H1 (cell line): ENCODE measurements around the gene C22orf39. TPM values are rescaled to one million over a fixed set of nuclear protein-coding genes. Genes with fewer than 3 reads are reported as not detected.

ENCODE experiments used
- CTCF ChIA-PET: fragments of 300-600 bp; sonication (Branson Sonifier 250); formaldehyde crosslinking; loops from one replicate; lab custom pipeline; 2021; ENCODE audit not compliant: partially characterized antibody; lab: Charles Lee
- POLR2A ChIA-PET: fragments of 300-600 bp; sonication (Branson Sonifier 250); formaldehyde crosslinking; loops from one replicate; lab custom pipeline; 2021; ENCODE audit warnings: inconsistent platforms; ENCODE audit not compliant: partially characterized antibody; lab: Charles Lee
- DNase-seq, 2 experiments: peaks; one replicate each; pipeline versions ENCODE4 v3.0.0 to v3.0.0-alpha.2; 2010 to 2022; ENCODE audit warnings: low spot score in 2 of 2, low read depth in 1 of 2, mixed read lengths in 1 of 2
- FAIRE-seq: peaks from 2 replicates; lab custom pipeline; 2011; peaks lifted over from hg19 to GRCh38; lab: Jason Lieb, UNC
- H2AFZ ChIP-seq: 2 replicates; pipeline ENCODE4 v1.8.1; 2012; ENCODE audit warnings: low read length, inconsistent platforms
- H2AK5ac ChIP-seq: 2 replicates; pipeline ENCODE4 v1.6.1; 2013; ENCODE audit warnings: low read depth, low read length
- H2BK120ac ChIP-seq: replicated peaks from 2 replicates; pipeline ENCODE3; 2013; ENCODE audit warnings: low read depth, low read length, inconsistent platforms
- H2BK12ac ChIP-seq: 2 replicates; pipeline ENCODE4 v1.6.1; 2013; ENCODE audit warnings: low read depth, low read length
- H2BK15ac ChIP-seq: 2 replicates; pipeline ENCODE4 v1.6.1; 2013; ENCODE audit warnings: low read length
- H2BK20ac ChIP-seq: 2 replicates; pipeline ENCODE4 v1.6.1; 2013; ENCODE audit warnings: low read length
- H2BK5ac ChIP-seq: 2 replicates; pipeline ENCODE4 v1.6.1; 2013; ENCODE audit warnings: low read depth, low read length
- H3K14ac ChIP-seq: 2 replicates; pipeline ENCODE4 v1.6.1; 2013; ENCODE audit warnings: inconsistent platforms; ENCODE audit not compliant: insufficient read length
- H3K18ac ChIP-seq: 2 replicates; pipeline ENCODE4 v1.6.1; 2013; ENCODE audit warnings: low read length; ENCODE audit errors: extremely low read depth
- H3K23ac ChIP-seq: 2 replicates; pipeline ENCODE4 v1.6.1; 2013; ENCODE audit warnings: inconsistent platforms; ENCODE audit not compliant: insufficient read length
- H3K23me2 ChIP-seq: 2 replicates; pipeline ENCODE4 v1.6.1; 2013; ENCODE audit warnings: low read depth, low read length
- H3K27ac ChIP-seq: 2 replicates; pipeline ENCODE4 v1.6.1; 2011; ENCODE audit warnings: low read depth, low read length, inconsistent platforms
- H3K27me3 ChIP-seq, 4 experiments: replicated peaks in 1 of 4; 1 replicate in 1 of 4; 2 replicates in 3 of 4; pipeline versions ENCODE4 v1.6.1 to v1.8.1; 2011 to 2013; ENCODE audit warnings: low read length in 3 of 4, mild to moderate bottlenecking in 3 of 4, inconsistent platforms in 2 of 4, mixed read lengths in 2 of 4, moderate library complexity in 1 of 4; ENCODE audit not compliant: control insufficient read depth in 3 of 4, insufficient read depth in 3 of 4; ENCODE audit errors: extremely low read depth in 1 of 4
- H3K36me3 ChIP-seq, 4 experiments: 2 replicates each; pipeline versions ENCODE4 v1.6.1 to v1.8.1; 2011 to 2013; ENCODE audit warnings: mild to moderate bottlenecking in 4 of 4, low read length in 3 of 4, moderate library complexity in 2 of 4, control low read depth in 1 of 4, inconsistent platforms in 1 of 4; ENCODE audit not compliant: insufficient read depth in 4 of 4, control insufficient read depth in 2 of 4
- H3K4ac ChIP-seq: replicated peaks from 2 replicates; pipeline ENCODE3; 2013; ENCODE audit warnings: low read length, low read depth, mixed read lengths, inconsistent platforms; ENCODE audit not compliant: insufficient read length
- H3K4me1 ChIP-seq, 4 experiments: replicated peaks in 1 of 4; 1 replicate in 1 of 4; 2 replicates in 3 of 4; pipeline versions ENCODE4 v1.6.1 to v1.8.1; 2011 to 2013; ENCODE audit warnings: low read length in 3 of 4, inconsistent platforms in 2 of 4, mixed read lengths in 1 of 4; ENCODE audit not compliant: insufficient read depth in 4 of 4, control insufficient read depth in 3 of 4
- H3K4me2 ChIP-seq, 2 experiments: 2 replicates each; pipeline versions ENCODE4 v1.6.1 to v1.8.1; 2011 to 2013; ENCODE audit warnings: low read depth in 2 of 2, low read length in 2 of 2, control low read depth in 1 of 2, inconsistent platforms in 1 of 2, mild to moderate bottlenecking in 1 of 2; ENCODE audit not compliant: insufficient read depth in 1 of 2
- H3K4me3 ChIP-seq, 4 experiments: fragments of 200-600, 300-600 bp in 1 of 4; sonication (generic), shearing (Covaris generic), sonication (Bioruptor Twin) in 1 of 4; 2 replicates each; pipeline versions ENCODE4 v1.5.1 to v1.8.1; 2011 to 2016; ENCODE audit warnings: low read length in 4 of 4, low read depth in 3 of 4, control low read depth in 2 of 4, inconsistent platforms in 2 of 4, mild to moderate bottlenecking in 2 of 4, mixed read lengths in 1 of 4, moderate library complexity in 1 of 4; ENCODE audit not compliant: insufficient read depth in 2 of 4; ENCODE audit errors: extremely low read depth in 1 of 4
- H3K56ac ChIP-seq: replicated peaks from 2 replicates; pipeline ENCODE3; 2013; ENCODE audit warnings: low read depth, mild to moderate bottlenecking, mixed read lengths, low read length, inconsistent platforms; ENCODE audit not compliant: insufficient read length
- H3K79me1 ChIP-seq: 2 replicates; pipeline ENCODE4 v1.6.1; 2013; ENCODE audit warnings: low read depth, low read length, control low read depth
- H3K79me2 ChIP-seq, 2 experiments: 2 replicates each; pipeline versions ENCODE4 v1.6.1 to v1.8.1; 2012 to 2013; ENCODE audit warnings: low read length in 2 of 2, mild to moderate bottlenecking in 2 of 2, inconsistent platforms in 1 of 2; ENCODE audit not compliant: insufficient read depth in 2 of 2, control insufficient read depth in 1 of 2
- H3K9ac ChIP-seq, 4 experiments: replicated peaks in 1 of 4; 1 replicate in 1 of 4; 2 replicates in 3 of 4; pipeline versions ENCODE4 v1.6.1 to v1.8.1; 2011 to 2013; ENCODE audit warnings: low read depth in 3 of 4, low read length in 3 of 4, control low read depth in 2 of 4, mild to moderate bottlenecking in 2 of 4, moderate library complexity in 2 of 4, inconsistent platforms in 1 of 4; ENCODE audit errors: extremely low read depth in 1 of 4
- H3K9me3 ChIP-seq, 2 experiments: 2 replicates each; pipeline versions ENCODE4 v1.6.1 to v1.8.1; 2012 to 2013; ENCODE audit warnings: mild to moderate bottlenecking in 2 of 2, moderate library complexity in 2 of 2, control low read depth in 1 of 2, inconsistent platforms in 1 of 2, low read depth in 1 of 2, low read length in 1 of 2, mixed read lengths in 1 of 2; ENCODE audit not compliant: insufficient read depth in 2 of 2
- H4K20me1 ChIP-seq, 2 experiments: replicated peaks in 1 of 2; 2 replicates each; pipeline versions ENCODE3 to v1.8.1; 2011 to 2013; ENCODE audit warnings: inconsistent platforms in 2 of 2, low read length in 2 of 2, mild to moderate bottlenecking in 1 of 2; ENCODE audit not compliant: insufficient read depth in 2 of 2, control insufficient read depth in 1 of 2
- H4K5ac ChIP-seq: 2 replicates; pipeline ENCODE4 v1.6.1; 2013; ENCODE audit warnings: low read length, low read depth, mixed read lengths, inconsistent platforms; ENCODE audit not compliant: insufficient read length
- H4K8ac ChIP-seq: 2 replicates; pipeline ENCODE4 v1.8.0; 2013; ENCODE audit warnings: mild to moderate bottlenecking, moderate library complexity, low read length, inconsistent platforms; ENCODE audit not compliant: insufficient read depth; ENCODE audit errors: extremely low read depth
- H4K91ac ChIP-seq: replicated peaks from 2 replicates; pipeline ENCODE3; 2013; ENCODE audit warnings: low read length, mixed read lengths, inconsistent platforms; ENCODE audit not compliant: insufficient read length
- CREB1 ChIP-seq: IDR thresholded peaks from 2 replicates; pipeline ENCODE4 v1.6.1; 2012; ENCODE audit warnings: inconsistent platforms
- EP300 ChIP-seq, 2 experiments: IDR thresholded peaks; 1 replicate in 1 of 2; 2 replicates in 1 of 2; pipeline ENCODE4 v1.6.1; 2011 to 2012; ENCODE audit warnings: low read depth in 2 of 2, low read length in 2 of 2, mild to moderate bottlenecking in 2 of 2, borderline replicate concordance in 1 of 2, inconsistent platforms in 1 of 2, moderate library complexity in 1 of 2
- EZH2 ChIP-seq: fragments of 200-600 bp; sonication (generic); IDR thresholded peaks from 2 replicates; pipeline ENCODE4 v1.7.1; 2012; ENCODE audit warnings: low read depth, mild to moderate bottlenecking, moderate library complexity, low read length, inconsistent platforms; ENCODE audit not compliant: severe bottlenecking
- PHF8 ChIP-seq: fragments of 200-600 bp; sonication (generic); conservative IDR thresholded peaks from 2 replicates; pipeline ENCODE4 v1.7.1; 2012; ENCODE audit warnings: low read depth, mild to moderate bottlenecking, inconsistent platforms, low read length, moderate library complexity
- RXRA ChIP-seq: IDR thresholded peaks from 2 replicates; pipeline ENCODE4 v1.6.1; 2011; ENCODE audit warnings: low read depth, mild to moderate bottlenecking, low read length, moderate library complexity; ENCODE audit not compliant: insufficient read depth
- SP2 ChIP-seq: IDR thresholded peaks from 2 replicates; pipeline ENCODE4 v1.6.1; 2012; ENCODE audit warnings: mild to moderate bottlenecking, low read length, inconsistent platforms
- TAF1 ChIP-seq: IDR thresholded peaks from 2 replicates; pipeline ENCODE4 v1.6.1; 2011; ENCODE audit warnings: mild to moderate bottlenecking, low read depth, low read length
- TEAD4 ChIP-seq: IDR thresholded peaks from 2 replicates; pipeline ENCODE4 v1.6.1; 2012; ENCODE audit warnings: low read depth, low read length, inconsistent platforms, mixed read lengths
- WGBS, 2 experiments: shearing (Covaris generic) in 1 of 2; methylation state at CpG; one replicate each; pipeline versions ENCODE4 v1.1.6 to v1.1.7; 2013 to 2015; ENCODE audit warnings: low lambda C conversion rate in 2 of 2, mixed read lengths in 2 of 2, inconsistent platforms in 1 of 2, low coverage in 1 of 2, missing lambda C conversion rate in 1 of 2; ENCODE audit not compliant: insufficient replicate concordance in 2 of 2, insufficient coverage in 1 of 2, insufficient read length in 1 of 2; ENCODE audit errors: extremely low coverage in 1 of 2, missing lambda C conversion rate in 1 of 2; 5-methylcytosine and 5-hydroxymethylcytosine counted together
- polyA plus RNA-seq, 7 experiments: library from polyadenylated mRNA; depleted of rRNA in 3 of 7; stranded (reverse) in 5 of 7; unstranded in 2 of 7; fragments of >200 nt in 5 of 7; fragments of 200-250 nt in 2 of 7; gene quantifications; 1 replicate in 5 of 7; 2 replicates in 1 of 7; 4 replicates in 1 of 7; pipeline versions ENCODE4 v1.2.1 to v1.2.3, GENCODE V29; 2011 to 2013; ENCODE audit warnings: missing spikeins in 2 of 7, mixed read lengths in 2 of 7
- total RNA-seq: library from RNA; stranded (reverse); fragmentation: NEBNext Ultra II Directional; extraction: Animal tissue kit (Norgen Biotek cat#: 25700); gene quantifications from 2 replicates; pipeline ENCODE4 v1.2.1, GENCODE V29; 2021
- TF ChIP-seq, protein P1 (sequence below), 3 experiments: IDR thresholded peaks; 1 replicate in 2 of 3; 2 replicates in 1 of 3; pipeline versions ENCODE4 v1.5.1 to v1.6.1; 2011; ENCODE audit warnings: low read length in 3 of 3, mild to moderate bottlenecking in 3 of 3, inconsistent platforms in 2 of 3, low read depth in 1 of 3, moderate library complexity in 1 of 3; ENCODE audit not compliant: insufficient read depth in 1 of 3; ENCODE audit errors: control extremely low read depth in 1 of 3

The C22orf39 gene
- total and polyA plus RNA-seq, 2 of the 8 experiments (the other 6 are each of a cell fraction or from before 2014, with no cell fraction given), result 22.7 to 27.7 TPM

DNA sequence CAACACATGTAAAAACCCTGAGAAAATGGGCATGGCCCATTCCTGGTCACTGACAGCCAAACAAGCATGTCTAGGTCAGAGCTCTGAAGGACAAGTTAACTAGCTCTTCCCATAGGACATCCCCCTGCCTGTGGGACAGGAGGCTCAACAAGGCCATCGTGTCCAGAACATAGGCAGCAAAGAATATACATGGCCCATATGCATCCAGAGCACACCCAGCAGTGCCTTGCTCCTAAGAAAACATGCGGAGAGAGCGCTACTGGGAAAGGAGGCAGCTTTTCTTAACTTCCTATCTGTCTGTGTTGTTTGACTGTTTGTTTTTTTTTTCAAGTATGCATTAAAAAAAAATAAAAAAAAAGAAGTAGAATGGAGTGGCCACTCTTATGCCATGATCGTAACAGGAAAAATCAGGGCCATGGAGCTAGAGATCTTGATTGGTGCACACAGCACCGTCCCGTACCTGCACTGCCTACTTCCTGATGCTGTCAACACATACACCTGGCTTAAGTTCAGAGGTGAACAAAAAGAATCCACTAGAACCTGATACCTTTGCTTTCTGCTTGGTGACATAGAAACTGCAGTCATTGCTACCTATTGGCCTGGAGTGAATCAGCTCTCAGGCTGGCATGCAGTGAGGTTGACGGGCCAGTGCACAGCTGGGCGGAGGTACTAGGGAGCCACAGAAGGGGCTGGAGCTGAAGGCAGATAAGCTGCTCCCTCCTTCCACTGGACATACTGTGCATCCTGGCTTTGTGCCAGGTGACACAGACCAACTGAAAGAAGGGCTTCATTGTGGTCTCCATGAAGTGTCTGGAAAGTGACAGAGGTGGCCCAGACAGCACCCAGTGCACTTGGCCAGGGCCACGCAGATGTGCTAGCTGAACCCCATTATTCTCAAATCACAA lies 19.6 kb upstream of the C22orf39 start:
- no peak overlapping the region for H3K23ac ChIP-seq
- H3K9ac ChIP-seq, result no peak overlapping the region
- H2BK5ac ChIP-seq, result no peak overlapping the region
- no peak overlapping the region for H2BK120ac ChIP-seq
- H4K91ac ChIP-seq, result no peak overlapping the region
- H3K79me1 ChIP-seq, result peaks cover 2% of the 10 kb centered on the region; the same call in 1 of the 2 replicates
- WGBS, 2 experiments, result 91% methylated on average over 9 of the region's 9 CpGs; no CpG with 5 or more reads in 1 of the 2 experiments
- H3K36me3 ChIP-seq, result peaks cover 22 to 62% (median 52%) of the 10 kb centered on the region in 4 experiments
- H2BK15ac ChIP-seq, result no peak overlapping the region
- H4K8ac ChIP-seq, result no peak overlapping the region
- no peak overlapping the region for H2BK12ac ChIP-seq
- POLR2A ChIA-PET, result interaction anchor here (1.8 to 3.4 kb wide), 2 partner anchors 13 to 16 kb away, joined by 4 to 9 read pairs; partner anchors contain the start of genes CDC45 and UFD1
- H3K18ac ChIP-seq, result no peak overlapping the region
- no peak overlapping the region for H2BK20ac ChIP-seq
- H2AFZ ChIP-seq, result no peak overlapping the region
- no peak overlapping the region for H4K5ac ChIP-seq
- H3K9me3 ChIP-seq, result no peaks in the 10 kb centered on the region
- H3K4me3 ChIP-seq, result no peak overlapping the region
- CTCF ChIA-PET, result interaction anchor here (0.6 to 1.1 kb wide), 5 partner anchors 15 to 1981 kb away, joined by 3 to 4 read pairs (median 3); no protein-coding TSS in a partner anchor
- no peak overlapping the region for H3K27ac ChIP-seq
- DNase-seq, result no peak
- H3K4me1 ChIP-seq, result no peaks in the 10 kb centered on the region
- no peak for FAIRE-seq
- H3K79me2 ChIP-seq, result no peaks in the 10 kb centered on the region
- H3K56ac ChIP-seq, result no peak overlapping the region
- peaks cover 0 to 13% of the 10 kb centered on the region in 2 experiments for H4K20me1 ChIP-seq
- no peak overlapping the region for H3K14ac ChIP-seq
- H2AK5ac ChIP-seq, result no peak overlapping the region
- no peaks in the 10 kb centered on the region for H3K27me3 ChIP-seq
- no peak overlapping the region for H3K4ac ChIP-seq
- no peaks in the 10 kb centered on the region for H3K23me2 ChIP-seq
- no peak overlapping the region for H3K4me2 ChIP-seq
- TF ChIP-seq, protein P1, sequence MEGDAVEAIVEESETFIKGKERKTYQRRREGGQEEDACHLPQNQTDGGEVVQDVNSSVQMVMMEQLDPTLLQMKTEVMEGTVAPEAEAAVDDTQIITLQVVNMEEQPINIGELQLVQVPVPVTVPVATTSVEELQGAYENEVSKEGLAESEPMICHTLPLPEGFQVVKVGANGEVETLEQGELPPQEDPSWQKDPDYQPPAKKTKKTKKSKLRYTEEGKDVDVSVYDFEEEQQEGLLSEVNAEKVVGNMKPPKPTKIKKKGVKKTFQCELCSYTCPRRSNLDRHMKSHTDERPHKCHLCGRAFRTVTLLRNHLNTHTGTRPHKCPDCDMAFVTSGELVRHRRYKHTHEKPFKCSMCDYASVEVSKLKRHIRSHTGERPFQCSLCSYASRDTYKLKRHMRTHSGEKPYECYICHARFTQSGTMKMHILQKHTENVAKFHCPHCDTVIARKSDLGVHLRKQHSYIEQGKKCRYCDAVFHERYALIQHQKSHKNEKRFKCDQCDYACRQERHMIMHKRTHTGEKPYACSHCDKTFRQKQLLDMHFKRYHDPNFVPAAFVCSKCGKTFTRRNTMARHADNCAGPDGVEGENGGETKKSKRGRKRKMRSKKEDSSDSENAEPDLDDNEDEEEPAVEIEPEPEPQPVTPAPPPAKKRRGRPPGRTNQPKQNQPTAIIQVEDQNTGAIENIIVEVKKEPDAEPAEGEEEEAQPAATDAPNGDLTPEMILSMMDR (IDR thresholded peaks at IDR 0.05; ENCODE audit: control extremely low read depth in 1 of 3, insufficient read depth in 1 of 3, low read depth in 1 of 3, low read length in 3 of 3), result no peak
- TF ChIP-seq RXRA, result no peak
- TF ChIP-seq PHF8, result no peak
- no peak for TF ChIP-seq EZH2
- no peak for TF ChIP-seq TAF1
- TF ChIP-seq TEAD4, result no peak
- no peak for TF ChIP-seq SP2
- no peak for TF ChIP-seq EP300 (IDR thresholded peaks at IDR 0.05; ENCODE audit: borderline replicate concordance in 1 of 2, low read depth in 2 of 2, low read length in 2 of 2)
- no peak for TF ChIP-seq CREB1
